Liver (tissue), 9 donors: Measurements from ENCODE around the gene PTPN2. TPM values are rescaled to one million over a fixed set of nuclear protein-coding genes. Genes with fewer than 3 reads are reported as not detected.

Experiments used
- DNase-seq: peaks from one replicate; pipeline ENCODE4 v3.0.0-alpha.2; 2017; ENCODE audit warnings: low spot score
- H3K27ac ChIP-seq, 2 donors: one replicate each; pipeline ENCODE4 v1.7.0; 2013; ENCODE audit warnings: inconsistent platforms in 2 of 2, low read length in 2 of 2, control low read depth in 1 of 2, low read depth in 1 of 2, mild to moderate bottlenecking in 1 of 2
- H3K27me3 ChIP-seq, 4 donors: one replicate each; pipeline versions ENCODE4 v1.6.1 to v1.7.0; 2013; ENCODE audit warnings: low read length in 3 of 4, inconsistent platforms in 1 of 4, mild to moderate bottlenecking in 1 of 4, moderate library complexity in 1 of 4; ENCODE audit not compliant: control insufficient read depth in 4 of 4, insufficient read depth in 4 of 4
- H3K36me3 ChIP-seq, 4 donors: one replicate each; pipeline versions ENCODE4 v1.6.1 to v1.7.0; 2013; ENCODE audit warnings: low read length in 3 of 4, mild to moderate bottlenecking in 3 of 4, low read depth in 1 of 4, moderate library complexity in 1 of 4; ENCODE audit not compliant: control insufficient read depth in 4 of 4, insufficient read depth in 3 of 4
- H3K4me1 ChIP-seq, 4 donors: one replicate each; pipeline versions ENCODE4 v1.6.1 to v1.7.0; 2013; ENCODE audit warnings: low read length in 3 of 4, mild to moderate bottlenecking in 3 of 4, moderate library complexity in 1 of 4; ENCODE audit not compliant: control insufficient read depth in 4 of 4, insufficient read depth in 4 of 4
- H3K4me3 ChIP-seq, 3 donors: one replicate each; pipeline versions ENCODE4 v1.6.1 to v1.7.0; 2013; ENCODE audit warnings: low read length in 3 of 3, control low read depth in 1 of 3, low read depth in 1 of 3, mild to moderate bottlenecking in 1 of 3
- H3K9ac ChIP-seq, 2 donors: one replicate each; pipeline ENCODE4 v1.7.0; 2013; ENCODE audit warnings: low read length in 2 of 2, mild to moderate bottlenecking in 2 of 2, moderate library complexity in 2 of 2, control low read depth in 1 of 2, low read depth in 1 of 2
- H3K9me3 ChIP-seq, 4 donors: one replicate each; pipeline versions ENCODE4 v1.6.1 to v1.7.0; 2013; ENCODE audit warnings: low read length in 3 of 4; ENCODE audit not compliant: control insufficient read depth in 4 of 4
- ATF3 ChIP-seq: IDR thresholded peaks from 2 replicates; pipeline ENCODE4 v1.6.1; 2016; ENCODE audit warnings: antibody characterized with exemption
- CTCF ChIP-seq: fragments of 150-350 bp; IDR thresholded peaks from 2 replicates; pipeline ENCODE4 v1.5.1; 2017; ENCODE audit warnings: improper control_type of control experiment, low read depth, low read length; ENCODE audit not compliant: missing input control
- FOXA1 ChIP-seq: IDR thresholded peaks from 2 replicates; pipeline ENCODE4 v1.6.1; 2016; ENCODE audit warnings: antibody characterized with exemption
- FOXA2 ChIP-seq: IDR thresholded peaks from 2 replicates; pipeline ENCODE4 v1.6.1; 2016; ENCODE audit warnings: antibody characterized with exemption
- HNF4A ChIP-seq, 2 donors: conservative IDR thresholded peaks; 2 replicates each; pipeline ENCODE4 v1.6.1; 2016; ENCODE audit warnings: antibody characterized with exemption in 2 of 2, mild to moderate bottlenecking in 2 of 2
- NR2F2 ChIP-seq: IDR thresholded peaks from 2 replicates; pipeline ENCODE4 v1.6.1; 2016; ENCODE audit warnings: antibody characterized with exemption
- RAD21 ChIP-seq, 2 donors: IDR thresholded peaks; 2 replicates each; pipeline ENCODE4 v1.6.1; 2016; ENCODE audit warnings: antibody characterized with exemption in 2 of 2, mild to moderate bottlenecking in 2 of 2
- RXRA ChIP-seq, 2 donors: IDR thresholded peaks; 2 replicates each; pipeline ENCODE4 v1.6.1; 2017 to 2018; ENCODE audit warnings: antibody characterized with exemption in 2 of 2, mild to moderate bottlenecking in 1 of 2
- SP1 ChIP-seq: IDR thresholded peaks from 2 replicates; pipeline ENCODE4 v1.6.1; 2018; ENCODE audit warnings: antibody characterized with exemption, mild to moderate bottlenecking
- TAF1 ChIP-seq: conservative IDR thresholded peaks from 2 replicates; pipeline ENCODE4 v1.6.1; 2016; ENCODE audit warnings: antibody characterized with exemption, mild to moderate bottlenecking
- WGBS: extraction: QIAGEN DNeasy Blood & Tissue Kit; methylation state at CpG from one replicate; pipeline ENCODE4 v1.1.7; 2013; 5-methylcytosine and 5-hydroxymethylcytosine counted together
- polyA plus RNA-seq, 2 donors: library from polyadenylated mRNA; stranded (reverse) in 1 of 2; unstranded in 1 of 2; fragments of 200-250 nt in 1 of 2; fragments of >200 nt in 1 of 2; fragmentation: Nextera tagmentation in 1 of 2; extraction: Ambion mirVana in 1 of 2; gene quantifications; one replicate each; pipeline versions ENCODE4 v1.2.1 to v1.2.3, GENCODE V29; 2013 to 2015
- total RNA-seq, 2 donors: library from RNA; depleted of rRNA; stranded (reverse); fragments of >200 nt; gene quantifications; one replicate each; pipeline ENCODE4 v1.2.3, GENCODE V29; 2014
- TF ChIP-seq, protein P1 (sequence below): IDR thresholded peaks from 2 replicates; pipeline ENCODE4 v1.6.1; 2016; ENCODE audit warnings: antibody characterized with exemption
- TF ChIP-seq, protein P2 (sequence below): IDR thresholded peaks from 2 replicates; pipeline ENCODE4 v1.6.1; 2016; ENCODE audit warnings: antibody characterized with exemption
- donor health status: healthy.
- donor health status: healthy.
- donor health status: healthy.
- donor health status: healthy.
- donor health status: healthy.

Gene PTPN2
- total and polyA plus RNA-seq, 4 donors: 9.2 to 21.2 (median 14.9) TPM

GRCh38 chr18:12867441-12868123 lies 16.5 kb downstream of the PTPN2 start:
- TF ChIP-seq RXRA (IDR thresholded peaks at IDR 0.05) (no peak), FOXA1 (no peak), HNF4A (conservative IDR thresholded peaks at IDR 0.05) (no peak), CTCF (no peak), SP1 (no peak), TAF1 (no peak), ATF3 (no peak), NR2F2 (no peak), FOXA2 (no peak)
- TF ChIP-seq, protein P1, sequence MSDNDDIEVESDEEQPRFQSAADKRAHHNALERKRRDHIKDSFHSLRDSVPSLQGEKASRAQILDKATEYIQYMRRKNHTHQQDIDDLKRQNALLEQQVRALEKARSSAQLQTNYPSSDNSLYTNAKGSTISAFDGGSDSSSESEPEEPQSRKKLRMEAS: no peak
- TF ChIP-seq, protein P2, sequence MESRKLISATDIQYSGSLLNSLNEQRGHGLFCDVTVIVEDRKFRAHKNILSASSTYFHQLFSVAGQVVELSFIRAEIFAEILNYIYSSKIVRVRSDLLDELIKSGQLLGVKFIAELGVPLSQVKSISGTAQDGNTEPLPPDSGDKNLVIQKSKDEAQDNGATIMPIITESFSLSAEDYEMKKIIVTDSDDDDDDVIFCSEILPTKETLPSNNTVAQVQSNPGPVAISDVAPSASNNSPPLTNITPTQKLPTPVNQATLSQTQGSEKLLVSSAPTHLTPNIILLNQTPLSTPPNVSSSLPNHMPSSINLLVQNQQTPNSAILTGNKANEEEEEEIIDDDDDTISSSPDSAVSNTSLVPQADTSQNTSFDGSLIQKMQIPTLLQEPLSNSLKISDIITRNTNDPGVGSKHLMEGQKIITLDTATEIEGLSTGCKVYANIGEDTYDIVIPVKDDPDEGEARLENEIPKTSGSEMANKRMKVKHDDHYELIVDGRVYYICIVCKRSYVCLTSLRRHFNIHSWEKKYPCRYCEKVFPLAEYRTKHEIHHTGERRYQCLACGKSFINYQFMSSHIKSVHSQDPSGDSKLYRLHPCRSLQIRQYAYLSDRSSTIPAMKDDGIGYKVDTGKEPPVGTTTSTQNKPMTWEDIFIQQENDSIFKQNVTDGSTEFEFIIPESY: no peak
- H3K27ac ChIP-seq: no peak overlapping the region
- DNase-seq: no peak
- no peak overlapping the region for H3K9ac ChIP-seq
- H3K4me3 ChIP-seq: no peak overlapping the region
- peaks cover 0 to 7% (median 4%) of the 10 kb centered on the region in 4 donors for H3K4me1 ChIP-seq
- no peaks in the 10 kb centered on the region for H3K27me3 ChIP-seq
- H3K9me3 ChIP-seq: no peaks in the 10 kb centered on the region
- 89% methylated on average over 7 of the region's 7 CpGs for WGBS
- peaks cover 0 to 3% (median 0%) of the 10 kb centered on the region in 4 donors for H3K36me3 ChIP-seq

GRCh38 chr18:12863687-12864216 lies 20.3 kb downstream of the PTPN2 start:
- WGBS: 81% methylated on average over 3 of the region's 3 CpGs
- H3K4me1 ChIP-seq: peaks cover 5 to 10% (median 6%) of the 10 kb centered on the region in 4 donors
- no peak for DNase-seq
- H3K36me3 ChIP-seq: peaks cover 0 to 3% (median 0%) of the 10 kb centered on the region in 4 donors
- no peak overlapping the region for H3K4me3 ChIP-seq
- no peak for TF ChIP-seq FOXA2
- TF ChIP-seq, protein P1: no peak
- TF ChIP-seq RXRA (IDR thresholded peaks at IDR 0.05): no peak
- no peak for TF ChIP-seq RAD21 (IDR thresholded peaks at IDR 0.05)
- no peaks in the 10 kb centered on the region for H3K9me3 ChIP-seq
- H3K9ac ChIP-seq: no peak overlapping the region
- no peak overlapping the region for H3K27ac ChIP-seq
- no peaks in the 10 kb centered on the region for H3K27me3 ChIP-seq
